Smooth muscle cell (in vitro differentiated cells): Measurements from ENCODE around the gene DNER. TPM values are rescaled to one million over a fixed set of nuclear protein-coding genes. Genes with fewer than 3 reads are reported as not detected.

ENCODE experiments used
- DNase-seq: peaks from one replicate; lab custom pipeline; 2025; ENCODE audit not compliant: unreplicated experiment; lab: John Stamatoyannopoulos, UW
- H2AFZ ChIP-seq: fragments of 200-600 bp; sonication (generic); 2 replicates; pipeline ENCODE4 v1.6.0; 2016; ENCODE audit warnings: antibody characterized with exemption, low read depth, mild to moderate bottlenecking
- H3F3A ChIP-seq: fragments of 200-600 bp; sonication (generic); 2 replicates; pipeline ENCODE4 v1.6.0; 2017; ENCODE audit warnings: antibody characterized with exemption, low read depth
- H3K27ac ChIP-seq: fragments of 200-600 bp; sonication (generic); 2 replicates; pipeline ENCODE4 v1.5.1; 2016; ENCODE audit warnings: low read depth, mild to moderate bottlenecking
- H3K27me3 ChIP-seq: fragments of 200-600 bp; sonication (generic); 2 replicates; pipeline ENCODE4 v1.6.1; 2016; ENCODE audit warnings: low read depth, mild to moderate bottlenecking
- H3K36me3 ChIP-seq: fragments of 200-600 bp; sonication (generic); 2 replicates; pipeline ENCODE4 v1.5.1; 2016; ENCODE audit warnings: low read depth
- H3K4me1 ChIP-seq: fragments of 200-600 bp; sonication (generic); 2 replicates; pipeline ENCODE4 v1.5.1; 2016; ENCODE audit warnings: low read depth
- H3K4me2 ChIP-seq: fragments of 200-600 bp; sonication (generic); 2 replicates; pipeline ENCODE4 v1.6.0; 2016; ENCODE audit warnings: mild to moderate bottlenecking
- H3K4me3 ChIP-seq: fragments of 200-600 bp; sonication (generic); 2 replicates; pipeline ENCODE4 v1.5.1; 2016; ENCODE audit warnings: mild to moderate bottlenecking
- H3K79me2 ChIP-seq: fragments of 200-600 bp; sonication (generic); 2 replicates; pipeline ENCODE4 v1.6.0; 2016; ENCODE audit warnings: low read depth, mild to moderate bottlenecking
- H3K9ac ChIP-seq: fragments of 200-600 bp; sonication (generic); 2 replicates; pipeline ENCODE4 v1.6.0; 2016; ENCODE audit warnings: low read depth
- H3K9me3 ChIP-seq: fragments of 200-600 bp; sonication (generic); replicated peaks from 2 replicates; pipeline ENCODE4 v1.5.1; 2016; ENCODE audit warnings: low read depth
- H4K20me1 ChIP-seq: fragments of 200-600 bp; sonication (generic); 2 replicates; pipeline ENCODE4 v1.6.0; 2016; ENCODE audit warnings: low read depth
- WGBS: methylation state at CpG from one replicate; pipeline ENCODE4 v1.1.7; 2016; ENCODE audit warnings: low lambda C conversion rate; 5-methylcytosine and 5-hydroxymethylcytosine counted together
- polyA plus RNA-seq: library from polyadenylated mRNA; unstranded; fragments of >200 nt; fragmentation: Nextera tagmentation; extraction: Ambion mirVana; gene quantifications from 2 replicates; pipeline ENCODE4 v1.2.1, GENCODE V29; 2016
- total RNA-seq: library from RNA; depleted of rRNA; stranded (reverse); fragments of >200 nt; gene quantifications from 2 replicates; pipeline ENCODE4 v1.2.3, GENCODE V29; 2014
- TF ChIP-seq, protein P1 (sequence below): fragments of 200-600 bp; sonication (generic); IDR thresholded peaks from 2 replicates; pipeline ENCODE4 v1.5.1; 2017; ENCODE audit warnings: borderline replicate concordance, mild to moderate bottlenecking, antibody characterized with exemption; ENCODE audit not compliant: insufficient read depth, poor library complexity, severe bottlenecking

The DNER gene
- total and polyA plus RNA-seq, 2 experiments from 2014 or later: 0.31 to 0.61 TPM

DNA sequence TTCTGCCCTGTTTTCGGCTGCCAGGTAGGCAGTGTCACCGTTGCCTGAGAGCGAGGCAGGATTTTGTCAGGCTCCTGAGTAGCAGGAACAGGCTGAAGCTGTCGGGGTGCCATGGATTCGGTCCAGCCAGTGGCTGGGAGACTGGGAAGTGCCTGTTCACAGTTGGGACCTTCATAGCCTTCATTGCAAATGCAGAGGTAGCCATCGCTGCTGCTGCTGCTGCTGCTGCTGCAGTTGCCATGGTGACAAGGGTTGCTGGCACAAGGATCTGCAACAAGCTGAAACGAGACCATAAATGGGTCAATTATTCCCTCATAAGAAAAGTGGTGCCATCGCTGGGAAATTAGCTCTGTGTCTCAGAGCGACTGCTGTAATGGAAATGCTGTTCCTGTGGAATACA, 122.7 kb downstream of the DNER start:
- H3K36me3 ChIP-seq: no peaks in the 10 kb centered on the region
- 93% methylated on average over 9 of the region's 9 CpGs for WGBS
- TF ChIP-seq, protein P1, sequence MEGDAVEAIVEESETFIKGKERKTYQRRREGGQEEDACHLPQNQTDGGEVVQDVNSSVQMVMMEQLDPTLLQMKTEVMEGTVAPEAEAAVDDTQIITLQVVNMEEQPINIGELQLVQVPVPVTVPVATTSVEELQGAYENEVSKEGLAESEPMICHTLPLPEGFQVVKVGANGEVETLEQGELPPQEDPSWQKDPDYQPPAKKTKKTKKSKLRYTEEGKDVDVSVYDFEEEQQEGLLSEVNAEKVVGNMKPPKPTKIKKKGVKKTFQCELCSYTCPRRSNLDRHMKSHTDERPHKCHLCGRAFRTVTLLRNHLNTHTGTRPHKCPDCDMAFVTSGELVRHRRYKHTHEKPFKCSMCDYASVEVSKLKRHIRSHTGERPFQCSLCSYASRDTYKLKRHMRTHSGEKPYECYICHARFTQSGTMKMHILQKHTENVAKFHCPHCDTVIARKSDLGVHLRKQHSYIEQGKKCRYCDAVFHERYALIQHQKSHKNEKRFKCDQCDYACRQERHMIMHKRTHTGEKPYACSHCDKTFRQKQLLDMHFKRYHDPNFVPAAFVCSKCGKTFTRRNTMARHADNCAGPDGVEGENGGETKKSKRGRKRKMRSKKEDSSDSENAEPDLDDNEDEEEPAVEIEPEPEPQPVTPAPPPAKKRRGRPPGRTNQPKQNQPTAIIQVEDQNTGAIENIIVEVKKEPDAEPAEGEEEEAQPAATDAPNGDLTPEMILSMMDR: no peak

DNA sequence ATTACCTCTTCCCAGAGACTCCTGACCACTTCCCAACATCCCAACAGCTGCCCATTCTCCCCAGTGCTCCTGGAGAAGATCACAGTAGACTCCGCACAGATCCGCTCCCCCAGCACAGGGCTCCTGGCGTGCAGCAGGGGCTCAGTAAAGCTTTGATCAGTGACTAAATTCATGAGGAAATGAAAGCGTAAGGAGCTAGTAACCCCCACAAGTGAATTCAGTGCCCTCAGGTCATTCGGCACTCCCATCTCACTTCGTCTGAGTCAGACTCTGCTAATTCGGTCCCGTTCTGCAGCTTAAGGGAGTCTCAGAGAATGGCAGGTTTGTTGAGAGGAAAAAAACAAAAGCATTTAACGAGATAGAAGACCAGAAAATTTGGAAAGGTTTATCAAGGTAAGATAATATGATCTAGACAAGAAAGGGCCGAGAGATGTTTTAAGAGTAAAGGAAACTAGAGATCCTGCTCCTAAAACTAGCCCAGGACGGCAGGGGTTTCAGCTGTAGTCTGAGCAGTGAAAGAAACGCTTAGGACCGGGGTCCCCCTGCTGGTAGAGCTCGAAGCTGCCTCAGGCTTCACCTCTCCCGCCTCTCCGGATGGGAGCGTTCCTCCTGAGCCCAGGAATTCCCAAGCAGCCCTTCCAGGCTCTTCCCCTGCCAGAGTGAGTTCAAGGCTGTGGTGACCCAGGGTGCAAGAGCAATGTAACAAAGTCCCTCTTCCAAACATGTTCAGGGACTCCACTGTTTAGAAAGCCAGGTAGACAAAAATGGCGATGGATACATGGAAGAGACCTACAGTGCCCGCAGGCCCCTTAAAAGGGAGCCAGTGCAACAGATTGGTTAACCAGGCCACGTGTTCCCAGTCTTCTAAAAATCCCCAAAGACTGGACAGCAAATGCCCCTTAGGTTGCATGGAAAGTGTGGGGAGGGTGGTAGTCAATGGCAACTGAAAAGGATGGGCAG, 127.3 kb downstream of the DNER start:
- no peaks in the 10 kb centered on the region for H3K79me2 ChIP-seq
- TF ChIP-seq, protein P1: peak; percentile 75
- no peak overlapping the region for H3K9ac ChIP-seq
- H4K20me1 ChIP-seq: no peaks in the 10 kb centered on the region
- H3K4me1 ChIP-seq: no peaks in the 10 kb centered on the region
- H3K9me3 ChIP-seq: no peaks in the 10 kb centered on the region
- peak overlapping the region; percentile 84 for H3K4me2 ChIP-seq
- no peaks in the 10 kb centered on the region for H3K36me3 ChIP-seq
- 18% methylated on average over 20 of the region's 20 CpGs for WGBS
- peak overlapping the region; percentile 45 for H2AFZ ChIP-seq
- no peaks in the 10 kb centered on the region for H3K27me3 ChIP-seq
- H3K4me3 ChIP-seq: peak overlapping the region; percentile 47
- no peak overlapping the region for H3K27ac ChIP-seq
- DNase-seq: peak; percentile 11
- H3F3A ChIP-seq: no peaks in the 10 kb centered on the region

More for the DNA sequence above, 122.7 kb downstream of the DNER start:
- no peak for DNase-seq
- Histone ChIP-seq H3F3A (no peaks in the 10 kb centered on the region), H3K9ac (no peak overlapping the region), H3K4me2 (no peak overlapping the region), H3K27ac (no peak overlapping the region), H4K20me1 (no peaks in the 10 kb centered on the region), H3K9me3 (no peaks in the 10 kb centered on the region), H3K27me3 (no peaks in the 10 kb centered on the region), H3K4me3 (no peak overlapping the region), H3K79me2 (no peaks in the 10 kb centered on the region), H2AFZ (no peak overlapping the region), H3K4me1 (no peaks in the 10 kb centered on the region)

DNA sequence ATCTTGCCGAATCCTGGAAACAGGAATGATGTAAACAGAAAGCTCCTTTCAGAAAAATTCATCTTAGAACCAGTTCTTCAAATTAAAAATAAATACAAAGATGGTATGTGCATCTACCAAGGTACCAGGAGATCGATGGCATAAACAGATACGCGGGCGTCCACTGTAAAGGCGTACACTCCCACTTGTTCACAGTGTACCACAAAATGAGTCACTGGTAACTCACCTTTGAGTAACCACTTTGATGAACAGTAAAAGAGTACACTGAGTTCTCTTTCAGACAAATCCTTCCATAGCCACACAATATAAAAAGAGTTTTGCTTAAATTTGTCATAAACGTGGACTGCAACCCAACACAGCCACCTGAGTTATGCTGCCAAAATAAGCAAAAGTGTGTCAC, 128.3 kb downstream of the DNER start:
- TF ChIP-seq, protein P1: no peak
- no peaks in the 10 kb centered on the region for H3K79me2 ChIP-seq
- H3K4me1 ChIP-seq: no peaks in the 10 kb centered on the region
- no peak overlapping the region for H3K4me3 ChIP-seq
- H3K4me2 ChIP-seq: no peak overlapping the region
- no peaks in the 10 kb centered on the region for H3K9me3 ChIP-seq
- DNase-seq: no peak
- 84% methylated on average over 7 of the region's 7 CpGs for WGBS
- no peak overlapping the region for H2AFZ ChIP-seq
- no peaks in the 10 kb centered on the region for H4K20me1 ChIP-seq
- no peak overlapping the region for H3K9ac ChIP-seq
- H3K36me3 ChIP-seq: no peaks in the 10 kb centered on the region
- H3K27me3 ChIP-seq: no peaks in the 10 kb centered on the region
- H3K27ac ChIP-seq: no peak overlapping the region
- H3F3A ChIP-seq: no peaks in the 10 kb centered on the region
